Gastrocnemius medialis (tissue), 4 donors: Measurements from ENCODE around the gene PDE4B.

Experiments used
- POLR2A ChIP-seq, 2 donors: fragments of 450-650 bp; IDR thresholded peaks; one replicate each; pipeline ENCODE4 v1.6.1; 2017; ENCODE audit warnings: antibody characterized with exemption in 2 of 2, mild to moderate bottlenecking in 2 of 2, moderate library complexity in 2 of 2
- TF ChIP-seq, protein P1 (sequence below), 5 experiments: fragments of 450-650 bp in 3 of 5; fragments of 200-600 bp in 2 of 5; sonication (generic) in 2 of 5; IDR thresholded peaks in 4 of 5; conservative IDR thresholded peaks in 1 of 5; 1 replicate in 4 of 5; 2 replicates in 1 of 5; pipeline ENCODE4 v1.5.1; 2016 to 2019; ENCODE audit warnings: antibody characterized with exemption in 5 of 5, mild to moderate bottlenecking in 3 of 5, moderate library complexity in 3 of 5

DNA sequence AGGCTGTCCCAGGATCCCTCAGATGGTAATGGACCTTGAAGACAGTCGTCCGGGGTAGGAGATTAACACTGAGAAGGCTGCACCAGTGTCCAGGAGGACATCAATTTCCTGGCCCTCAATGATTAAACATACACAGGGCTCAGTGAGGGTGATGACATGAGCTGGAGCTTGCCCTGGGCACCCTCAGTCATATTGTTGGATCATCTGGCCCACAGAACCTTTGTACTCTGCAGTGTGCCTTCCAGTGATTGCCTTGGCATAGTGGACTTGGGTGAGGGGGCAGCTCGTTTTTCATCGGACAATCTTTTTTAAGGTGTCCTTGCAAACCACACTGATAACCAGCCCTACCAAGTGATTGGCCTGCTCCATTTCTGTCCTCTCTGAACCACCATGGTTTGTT, 630.1 kb downstream of the PDE4B start:
- no peak for TF ChIP-seq POLR2A (IDR thresholded peaks at IDR 0.05)
- TF ChIP-seq, protein P1, sequence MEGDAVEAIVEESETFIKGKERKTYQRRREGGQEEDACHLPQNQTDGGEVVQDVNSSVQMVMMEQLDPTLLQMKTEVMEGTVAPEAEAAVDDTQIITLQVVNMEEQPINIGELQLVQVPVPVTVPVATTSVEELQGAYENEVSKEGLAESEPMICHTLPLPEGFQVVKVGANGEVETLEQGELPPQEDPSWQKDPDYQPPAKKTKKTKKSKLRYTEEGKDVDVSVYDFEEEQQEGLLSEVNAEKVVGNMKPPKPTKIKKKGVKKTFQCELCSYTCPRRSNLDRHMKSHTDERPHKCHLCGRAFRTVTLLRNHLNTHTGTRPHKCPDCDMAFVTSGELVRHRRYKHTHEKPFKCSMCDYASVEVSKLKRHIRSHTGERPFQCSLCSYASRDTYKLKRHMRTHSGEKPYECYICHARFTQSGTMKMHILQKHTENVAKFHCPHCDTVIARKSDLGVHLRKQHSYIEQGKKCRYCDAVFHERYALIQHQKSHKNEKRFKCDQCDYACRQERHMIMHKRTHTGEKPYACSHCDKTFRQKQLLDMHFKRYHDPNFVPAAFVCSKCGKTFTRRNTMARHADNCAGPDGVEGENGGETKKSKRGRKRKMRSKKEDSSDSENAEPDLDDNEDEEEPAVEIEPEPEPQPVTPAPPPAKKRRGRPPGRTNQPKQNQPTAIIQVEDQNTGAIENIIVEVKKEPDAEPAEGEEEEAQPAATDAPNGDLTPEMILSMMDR (IDR thresholded peaks at IDR 0.05 in 4 of 5, conservative IDR thresholded peaks at IDR 0.05 in 1 of 5): no peak
